Adrenal gland (tissue), 12 donors: Measurements from ENCODE around the gene BEND7. TPM values are rescaled to one million over a fixed set of nuclear protein-coding genes. Genes with fewer than 3 reads are reported as not detected.

Experiments
- DNase-seq, 7 donors: peaks; one replicate each; pipeline ENCODE4 v3.0.0-alpha.2; 2019 to 2020
- H3K27ac ChIP-seq, 5 donors: fragments of 200-600 bp; sonication (generic) in 4 of 5; 1 replicate in 3 of 5; 2 replicates in 2 of 5; pipeline versions ENCODE4 v1.5.1 to v1.8.0; 2016 to 2020; ENCODE audit warnings: mild to moderate bottlenecking in 1 of 5
- H3K27me3 ChIP-seq: fragments of 200-600 bp; 2 replicates; pipeline ENCODE4 v1.8.0; 2021
- H3K36me3 ChIP-seq, 2 donors: fragments of 200-600 bp; replicated peaks in 1 of 2; 1 replicate in 1 of 2; 2 replicates in 1 of 2; pipeline versions ENCODE4 v1.5.1 to v1.8.0; 2018 to 2022
- H3K4me1 ChIP-seq, 2 donors: fragments of 200-600 bp; replicated peaks in 1 of 2; 1 replicate in 1 of 2; 2 replicates in 1 of 2; pipeline versions ENCODE4 v1.5.1 to v1.8.0; 2018 to 2021
- H3K4me3 ChIP-seq, 4 donors: fragments of 200-600 bp; sonication (generic) in 3 of 4; one replicate each; pipeline ENCODE4 v1.5.1; 2016 to 2018
- H3K9me3 ChIP-seq, 3 donors: fragments of 200-600 bp; sonication (generic) in 1 of 3; replicated peaks in 1 of 3; 1 replicate in 2 of 3; 2 replicates in 1 of 3; pipeline versions ENCODE4 v1.5.1 to v1.8.0; 2016 to 2021
- CTCF ChIP-seq, 6 experiments: fragments of 450-650 bp in 4 of 6; fragments of 200-600 bp in 2 of 6; sonication (generic) in 1 of 6; IDR thresholded peaks; 1 replicate in 5 of 6; 2 replicates in 1 of 6; pipeline versions ENCODE4 v1.5.1 to v1.8.0; 2016 to 2021; ENCODE audit warnings: antibody characterized with exemption in 6 of 6, mild to moderate bottlenecking in 2 of 6, moderate library complexity in 1 of 6
- POLR2A ChIP-seq, 2 donors: fragments of 450-650 bp; IDR thresholded peaks; one replicate each; pipeline ENCODE4 v1.6.1; 2017; ENCODE audit warnings: antibody characterized with exemption in 2 of 2, mild to moderate bottlenecking in 2 of 2, moderate library complexity in 1 of 2
- WGBS, 4 donors: extraction: QIAGEN DNeasy Blood & Tissue Kit in 2 of 4; methylation state at CpG; one replicate each; pipeline versions ENCODE4 v1.1.5 to v1.1.7; 2013 to 2017; 5-methylcytosine and 5-hydroxymethylcytosine counted together
- intact Hi-C, 2 donors: fragments of 100-400 bp; cut with DNase I; formaldehyde crosslinking; loops; one replicate each; pipeline versions ENCODE4 v1.14.1 to v1.15.0; 2022 to 2023
- polyA plus RNA-seq, 3 donors: library from polyadenylated mRNA; stranded (reverse); fragments of 200-250 nt in 2 of 3; fragments of 350-450 nt in 1 of 3; fragmentation: Illumina TruSeq in 1 of 3; extraction: RNeasy Lipid Tissue Mini Kit (QIAGEN cat#74804) in 1 of 3; gene quantifications; one replicate each; pipeline ENCODE4 v1.2.3, GENCODE V29; 2013 to 2014
- total RNA-seq, 9 donors: library from RNA; depleted of rRNA in 4 of 9; stranded (reverse); fragments of >200 nt in 4 of 9; fragments of 120-200 nt in 1 of 9; fragmentation: NEBNext Ultra II Directional in 1 of 9; extraction: Animal tissue kit (Norgen Biotek cat#: 25700) in 1 of 9; gene quantifications; one replicate each; pipeline versions ENCODE4 v1.1.0 to v1.2.4, GENCODE V29; 2013 to 2023
- donor health status: healthy with polysubstance abuse.
- donor health status: Bipolar disorder and iron deficiency.
- donor health status: DM: yes; HTN: yes; CAD: no.
- donor health status: DM: no; HTN: no; CAD: no.
- donor health status: DM: no; HTN: no; CAD: no.
- donor health status: DM: yes; HTN: yes; CAD: no.

Gene BEND7
- total and polyA plus RNA-seq, 12 donors, result 5.3 to 21.5 (median 13.7) TPM

GRCh38 chr10:13564576-13564975 lies 35.8 kb upstream of the BEND7 start:
- DNase-seq, result no peak
- intact Hi-C loops, result no loop called here
- H3K27ac ChIP-seq, result no peak overlapping the region
- H3K36me3 ChIP-seq, result no peaks in the 10 kb centered on the region
- no peaks in the 10 kb centered on the region for H3K4me1 ChIP-seq
- no peak overlapping the region for H3K4me3 ChIP-seq
- H3K27me3 ChIP-seq, result no peaks in the 10 kb centered on the region
- WGBS, 4 donors, result 82 to 91% (median 86%) methylated on average over 3 of the region's 3 CpGs
- no peaks in the 10 kb centered on the region for H3K9me3 ChIP-seq
- TF ChIP-seq POLR2A (IDR thresholded peaks at IDR 0.05) (no peak), CTCF (IDR thresholded peaks at IDR 0.05) (no peak)

- H3K27me3 ChIP-seq, result no peaks in the 10 kb centered on the region
- no peak overlapping the region for H3K27ac ChIP-seq
- TF ChIP-seq POLR2A (IDR thresholded peaks at IDR 0.05) (no peak), CTCF (IDR thresholded peaks at IDR 0.05) (no peak)
- no peaks in the 10 kb centered on the region for H3K9me3 ChIP-seq
- H3K4me1 ChIP-seq, result no peaks in the 10 kb centered on the region
- DNase-seq, result no peak
- no peak overlapping the region for H3K4me3 ChIP-seq
- intact Hi-C loops, result no loop called here
- no peaks in the 10 kb centered on the region for H3K36me3 ChIP-seq
- 88 to 92% (median 88%) methylated on average over 11 of the region's 11 CpGs for WGBS, 4 donors
These were observed 34.9 kb upstream of the BEND7 start for GRCh38 chr10:13563481-13564445.

GRCh38 chr10:13560597-13560996 lies 31.8 kb upstream of the BEND7 start:
- intact Hi-C loops, result no loop called here
- no peaks in the 10 kb centered on the region for H3K4me1 ChIP-seq
- H3K36me3 ChIP-seq, result no peaks in the 10 kb centered on the region
- no peak for DNase-seq
- no peak overlapping the region for H3K4me3 ChIP-seq
- no peaks in the 10 kb centered on the region for H3K27me3 ChIP-seq
- no peak overlapping the region for H3K27ac ChIP-seq
- no peaks in the 10 kb centered on the region for H3K9me3 ChIP-seq
- TF ChIP-seq POLR2A (IDR thresholded peaks at IDR 0.05) (no peak), CTCF (IDR thresholded peaks at IDR 0.05) (no peak)

- WGBS, 4 donors, result 60 to 81% (median 74%) methylated on average over 2 of the region's 2 CpGs
- TF ChIP-seq POLR2A (IDR thresholded peaks at IDR 0.05), result no peak
- no peak for TF ChIP-seq CTCF (IDR thresholded peaks at IDR 0.05)
- Histone ChIP-seq H3K9me3 (no peaks in the 10 kb centered on the region), H3K27me3 (no peaks in the 10 kb centered on the region), H3K4me1 (no peaks in the 10 kb centered on the region), H3K4me3 (no peak overlapping the region), H3K36me3 (no peaks in the 10 kb centered on the region), H3K27ac (no peak overlapping the region)
- DNase-seq, result no peak
- intact Hi-C loops, result no loop called here
These were observed 30.4 kb upstream of the BEND7 start for GRCh38 chr10:13559124-13559700.
